Panc1 (cell line): ENCODE data around the gene NEO1. TPM values are rescaled to one million over a fixed set of nuclear protein-coding genes. Genes with fewer than 3 reads are reported as not detected.

Source experiments
- ATAC-seq: fragments of 200-7000 bp; cut with Tn5 transposase; 2 replicates; pipeline ENCODE4 v1.9.1; 2020; ENCODE audit warnings: mild to moderate bottlenecking, moderate library complexity
- BruUV-seq: library from RNA; stranded (reverse); fragments of 400-500 nt; replicated peaks from 2 replicates; lab custom pipeline; 2021; lab: Mats Ljungman, UMichigan
- CTCF ChIA-PET: fragments of 300-600 bp; sonication (Branson Sonifier 250); formaldehyde crosslinking; loops from one replicate; lab custom pipeline; 2022; ENCODE audit warnings: antibody characterized with exemption; lab: Charles Lee
- POLR2A ChIA-PET: fragments of 300-600 bp; sonication (Branson Sonifier 250); formaldehyde crosslinking; loops from one replicate; lab custom pipeline; 2022; ENCODE audit warnings: antibody characterized with exemption; lab: Charles Lee
- DNase-seq: peaks from one replicate; pipeline ENCODE4 v3.0.0-alpha.2; 2010; ENCODE audit warnings: low read depth, low spot score
- H3K27ac ChIP-seq: 2 replicates; pipeline ENCODE4 v1.5.1; 2011; ENCODE audit warnings: mild to moderate bottlenecking, low read length, inconsistent platforms
- H3K27me3 ChIP-seq: fragments of 200-500 bp; sonication (Bioruptor generic); 2 replicates; pipeline ENCODE4 v1.6.0; 2014; ENCODE audit warnings: low read length, inconsistent platforms; ENCODE audit not compliant: control insufficient read depth, insufficient read depth
- H3K36me3 ChIP-seq: fragments of 200-500 bp; sonication (Bioruptor generic); 2 replicates; pipeline ENCODE4 v1.5.1; 2014; ENCODE audit warnings: inconsistent platforms, mild to moderate bottlenecking, low read length, moderate library complexity; ENCODE audit not compliant: control insufficient read depth, insufficient read depth
- H3K4me1 ChIP-seq: 2 replicates; pipeline ENCODE4 v1.5.1; 2011; ENCODE audit warnings: inconsistent platforms, mild to moderate bottlenecking, low read length, moderate library complexity; ENCODE audit not compliant: control insufficient read depth, insufficient read depth
- H3K4me3 ChIP-seq, 2 experiments: 2 replicates each; pipeline ENCODE4 v1.5.1; 2011 to 2012; ENCODE audit warnings: low read depth in 2 of 2, low read length in 2 of 2, mild to moderate bottlenecking in 2 of 2, inconsistent platforms in 1 of 2, moderate library complexity in 1 of 2
- H3K9me3 ChIP-seq: fragments of 200-500 bp; sonication (Bioruptor generic); 2 replicates; pipeline ENCODE4 v1.5.1; 2014; ENCODE audit warnings: low read depth, mild to moderate bottlenecking, inconsistent platforms, low read length, moderate library complexity; ENCODE audit not compliant: control insufficient read depth, insufficient read depth
- CTCF ChIP-seq: fragments of 450-650 bp; IDR thresholded peaks from 2 replicates; pipeline ENCODE4 v1.5.1; 2017; ENCODE audit warnings: mild to moderate bottlenecking
- POLR2AphosphoS5 ChIP-seq: IDR thresholded peaks from 2 replicates; pipeline ENCODE4 v1.6.1; 2012; ENCODE audit warnings: mild to moderate bottlenecking, low read depth, low read length, moderate library complexity
- REST ChIP-seq, 2 experiments: IDR thresholded peaks; 2 replicates each; pipeline ENCODE4 v1.6.1; 2011 to 2012; ENCODE audit warnings: low read depth in 2 of 2, control low read depth in 1 of 2, low read length in 1 of 2, mild to moderate bottlenecking in 1 of 2, moderate library complexity in 1 of 2; ENCODE audit not compliant: insufficient read depth in 1 of 2
- SIN3A ChIP-seq: IDR thresholded peaks from 2 replicates; pipeline ENCODE4 v1.6.1; 2012; ENCODE audit warnings: low read depth, mild to moderate bottlenecking, low read length, moderate library complexity, borderline replicate concordance; ENCODE audit not compliant: insufficient read depth
- TCF7L2 ChIP-seq: IDR thresholded peaks from 2 replicates; pipeline ENCODE4 v1.6.1; 2011; ENCODE audit warnings: mild to moderate bottlenecking, low read depth, low read length, inconsistent platforms
- in situ Hi-C: cut with HindIII; loops from 2 replicates; pipeline ENCODE4 v1.10.0; 2016; ENCODE audit warnings: low sequenced_read_pairs, low pct_unique_long_range_greater_than_20kb
- intact Hi-C: fragments of 100-400 bp; cut with micrococcal nuclease; formaldehyde crosslinking; loops from one replicate; pipeline ENCODE4 v1.10.0; 2022; ENCODE audit not compliant: unreplicated experiment
- total RNA-seq: library from RNA; stranded (reverse); gene quantifications from one replicate; pipeline ENCODE4 v1.2.1, GENCODE V29; 2021; ENCODE audit not compliant: unreplicated experiment

The NEO1 gene
- total RNA-seq, 1 experiment from 2014 or later = 7.5 TPM

- H3K27ac ChIP-seq = no peak overlapping the region
- no peaks in the 10 kb centered on the region for H3K36me3 ChIP-seq
- TF ChIP-seq REST (IDR thresholded peaks at IDR 0.05; ENCODE audit: insufficient read depth in 1 of 2, low read depth in 2 of 2, low read length in 1 of 2) = no peak
- TF ChIP-seq TCF7L2 = no peak
- TF ChIP-seq CTCF = no peak
- no peak for TF ChIP-seq SIN3A
- TF ChIP-seq POLR2AphosphoS5 = no peak
- H3K9me3 ChIP-seq = no peaks in the 10 kb centered on the region
- DNase-seq = no peak
- ChIA-PET CTCF (no interaction called here), POLR2A (no interaction called here)
- BruUV-seq = no TSS peak
- ATAC-seq = no peak
- H3K4me1 ChIP-seq = no peaks in the 10 kb centered on the region
- in situ Hi-C loops (no loop called here), intact Hi-C loops (no loop called here)
- peaks cover 21% of the 10 kb centered on the region for H3K27me3 ChIP-seq
- no peak overlapping the region for H3K4me3 ChIP-seq
Observed at GRCh38 chr15:73026511-73027054, 25.7 kb upstream of the NEO1 start.

- Histone ChIP-seq H3K9me3 (no peaks in the 10 kb centered on the region), H3K4me3 (no peak overlapping the region), H3K4me1 (no peaks in the 10 kb centered on the region), H3K36me3 (no peaks in the 10 kb centered on the region), H3K27ac (no peak overlapping the region), H3K27me3 (peaks cover 22% of the 10 kb centered on the region)
- in situ Hi-C loops = no loop called here
- ATAC-seq (no peak), DNase-seq (no peak)
- TF ChIP-seq TCF7L2 (no peak), REST (IDR thresholded peaks at IDR 0.05; ENCODE audit: insufficient read depth in 1 of 2, low read depth in 2 of 2, low read length in 1 of 2) (no peak), CTCF (no peak), POLR2AphosphoS5 (no peak), SIN3A (no peak)
- intact Hi-C loops = no loop called here
- no TSS peak for BruUV-seq
- ChIA-PET CTCF (no interaction called here), POLR2A (no interaction called here)
Observed at GRCh38 chr15:73028031-73028430, 24.2 kb upstream of the NEO1 start.
